ENCODE measurements around the gene OR51E2.

The OR51E2 gene

GRCh38 chr11:4664786-4665185, 32.9 kb downstream of the OR51E2 start:
- TF ChIP-seq CTCF (IDR thresholded peaks at IDR 0.05) (no peak), ZFX (IDR thresholded peaks at IDR 0.05; ENCODE audit: borderline replicate concordance) (no peak)
- no peak overlapping the region for H3K27ac ChIP-seq

GRCh38 chr11:4664183-4664582, 33.5 kb downstream of the OR51E2 start:
- no peak for TF ChIP-seq CTCF (IDR thresholded peaks at IDR 0.05)
- no peak for TF ChIP-seq ZFX (IDR thresholded peaks at IDR 0.05; ENCODE audit: borderline replicate concordance)
- H3K27ac ChIP-seq, result no peak overlapping the region

GRCh38 chr11:4662876-4663275, 34.8 kb downstream of the OR51E2 start:
- H3K27ac ChIP-seq, result no peak overlapping the region
- TF ChIP-seq CTCF (IDR thresholded peaks at IDR 0.05), result no peak
- TF ChIP-seq ZFX (IDR thresholded peaks at IDR 0.05; ENCODE audit: borderline replicate concordance), result no peak

- H3K27ac ChIP-seq, result no peak overlapping the region
- TF ChIP-seq CTCF (IDR thresholded peaks at IDR 0.05) (no peak), ZFX (IDR thresholded peaks at IDR 0.05; ENCODE audit: borderline replicate concordance) (no peak)
Observed at GRCh38 chr11:4658629-4659445, 38.8 kb downstream of the OR51E2 start.

- no peak for TF ChIP-seq ZFX (IDR thresholded peaks at IDR 0.05; ENCODE audit: borderline replicate concordance)
- TF ChIP-seq CTCF (IDR thresholded peaks at IDR 0.05), result no peak
Observed at GRCh38 chr11:4654635-4655369, 42.9 kb downstream of the OR51E2 start.

GRCh38 chr11:4647766-4648165, 49.9 kb downstream of the OR51E2 start:
- H3K27ac ChIP-seq, result no peak overlapping the region
- TF ChIP-seq ZFX (IDR thresholded peaks at IDR 0.05; ENCODE audit: borderline replicate concordance) (no peak), CTCF (IDR thresholded peaks at IDR 0.05) (no peak)

More at GRCh38 chr11:4654635-4655369, 42.9 kb downstream of the OR51E2 start:
- H3K27ac ChIP-seq, result no peak overlapping the region

GRCh38 chr11:4645974-4646373, 51.7 kb downstream of the OR51E2 start:
- no peak overlapping the region for H3K27ac ChIP-seq
- no peak for TF ChIP-seq CTCF (IDR thresholded peaks at IDR 0.05)

All from 22Rv1 (cell line).